HG03196 (cell line): ENCODE measurements around the gene HMOX2.

Experiments used
- ATAC-seq: cut with Tn5 transposase; IDR thresholded peaks from one replicate; pipeline ENCODE4 v1.9.1; 2021; ENCODE audit not compliant: unreplicated experiment

HMOX2 gene

GRCh38 chr16:4463522-4464163, 12.6 kb upstream of the HMOX2 start:
- no peak for ATAC-seq

GRCh38 chr16:4465977-4466779, 10.0 kb upstream of the HMOX2 start:
- no peak for ATAC-seq

- no peak for ATAC-seq
These were observed 8.3 kb upstream of the HMOX2 start for GRCh38 chr16:4467916-4468315.

- no peak for ATAC-seq
These were observed 7.2 kb upstream of the HMOX2 start for GRCh38 chr16:4468972-4469371.

GRCh38 chr16:4471869-4472268, 4.3 kb upstream of the HMOX2 start:
- no peak for ATAC-seq

- ATAC-seq = no peak
These were observed 3.3 kb upstream of the HMOX2 start for GRCh38 chr16:4472880-4473279.

- ATAC-seq = peak; percentile 51
These were observed 1.8 kb upstream of the HMOX2 start, which contains the start of gene NMRAL1 for GRCh38 chr16:4474192-4474961. Gene NMRAL1, minus strand, starts transcription at chr16:4474625. Its CDS starts 493 bp downstream, at chr16:4474132.

GRCh38 chr16:4477966-4478365, 1.8 kb downstream of the HMOX2 start:
- no peak for ATAC-seq

GRCh38 chr16:4481526-4481925, 5.3 kb downstream of the HMOX2 start:
- no peak for ATAC-seq

GRCh38 chr16:4481963-4482362, 5.8 kb downstream of the HMOX2 start:
- no peak for ATAC-seq

GRCh38 chr16:4486126-4486893, 10.1 kb downstream of the HMOX2 start:
- no peak for ATAC-seq

- no peak for ATAC-seq
These were observed 11.8 kb downstream of the HMOX2 start for GRCh38 chr16:4487955-4488498.

- no peak for ATAC-seq
These were observed 12.3 kb downstream of the HMOX2 start for GRCh38 chr16:4488499-4488967.

- no peak for ATAC-seq
These were observed 12.8 kb downstream of the HMOX2 start for GRCh38 chr16:4489030-4489429.

GRCh38 chr16:4491898-4492297, 15.7 kb downstream of the HMOX2 start:
- no peak for ATAC-seq

- no peak for ATAC-seq
These were observed 18.7 kb downstream of the HMOX2 start for GRCh38 chr16:4494746-4495490.

- no peak for ATAC-seq
These were observed 19.6 kb downstream of the HMOX2 start for GRCh38 chr16:4495766-4496165.

GRCh38 chr16:4496305-4496704, 20.1 kb downstream of the HMOX2 start:
- no peak for ATAC-seq

- no peak for ATAC-seq
These were observed 22.5 kb downstream of the HMOX2 start for GRCh38 chr16:4498546-4499195.
